HepG2 (cell line): ENCODE results near the gene HTR4.

Experiments used
- CEBPB ChIP-seq: IDR thresholded peaks from 2 replicates; pipeline ENCODE4 v1.6.1; 2011; ENCODE audit warnings: low read depth, low read length, improper control_type of control experiment, borderline replicate concordance
- ETV5 ChIP-seq: IDR thresholded peaks from 2 replicates; pipeline ENCODE4 v1.6.1; 2018; ENCODE audit warnings: missing biosample characterization, missing genetic modification reagents, inconsistent platforms, borderline replicate concordance
- EZH2 ChIP-seq: conservative IDR thresholded peaks from 2 replicates; pipeline ENCODE4 v1.6.1; 2012; ENCODE audit warnings: mild to moderate bottlenecking, low read depth, low read length, moderate library complexity
- FOXK1 ChIP-seq: sonication (generic); formaldehyde crosslinking; IDR thresholded peaks from 2 replicates; pipeline ENCODE4 v1.4.0; 2020; ENCODE audit warnings: low read depth, missing genetic modification reagents, borderline replicate concordance
- NAIF1 ChIP-seq: sonication (generic); formaldehyde crosslinking; IDR thresholded peaks from 2 replicates; pipeline ENCODE4 v1.5.0; 2020; ENCODE audit warnings: mild to moderate bottlenecking, missing genetic modification reagents, borderline replicate concordance
- RFX5 ChIP-seq: IDR thresholded peaks from 2 replicates; pipeline ENCODE4 v1.6.1; 2011; ENCODE audit warnings: low read depth, low read length, improper control_type of control experiment
- ZNF44 ChIP-seq: sonication (generic); formaldehyde crosslinking; IDR thresholded peaks from 2 replicates; pipeline ENCODE4 v1.5.1; 2020; ENCODE audit warnings: mild to moderate bottlenecking, missing genetic modification reagents
- ZSCAN29 ChIP-seq: sonication (generic); formaldehyde crosslinking; conservative IDR thresholded peaks from 2 replicates; pipeline ENCODE4 v1.4.0; 2020; ENCODE audit warnings: mild to moderate bottlenecking, missing genetic modification reagents
- TF ChIP-seq, protein P1 (sequence below): sonication (generic); formaldehyde crosslinking; IDR thresholded peaks from 2 replicates; pipeline ENCODE4 v1.4.0; 2020; ENCODE audit warnings: mild to moderate bottlenecking, missing genetic modification reagents
- TF ChIP-seq, protein P2 (sequence below): sonication (generic); formaldehyde crosslinking; IDR thresholded peaks from 2 replicates; pipeline ENCODE4 v1.5.0; 2020; ENCODE audit warnings: mild to moderate bottlenecking, missing genetic modification reagents, moderate library complexity
- TF ChIP-seq, protein P3 (sequence below): sonication (generic); formaldehyde crosslinking; IDR thresholded peaks from 2 replicates; pipeline ENCODE4 v1.8.1; 2023; ENCODE audit warnings: mild to moderate bottlenecking, missing genetic modification reagents, borderline replicate concordance
- TF ChIP-seq, protein P4 (sequence below): sonication (generic); formaldehyde crosslinking; IDR thresholded peaks from one replicate; pipeline ENCODE4 v1.5.1; 2020; ENCODE audit warnings: mild to moderate bottlenecking, missing genetic modification reagents; ENCODE audit errors: not compliant biosample characterization
- TF ChIP-seq, protein P5 (sequence below): sonication (generic); formaldehyde crosslinking; IDR thresholded peaks from 2 replicates; pipeline ENCODE4 v1.9.0; 2021; ENCODE audit warnings: missing genetic modification reagents, mild to moderate bottlenecking, borderline replicate concordance

DNA sequence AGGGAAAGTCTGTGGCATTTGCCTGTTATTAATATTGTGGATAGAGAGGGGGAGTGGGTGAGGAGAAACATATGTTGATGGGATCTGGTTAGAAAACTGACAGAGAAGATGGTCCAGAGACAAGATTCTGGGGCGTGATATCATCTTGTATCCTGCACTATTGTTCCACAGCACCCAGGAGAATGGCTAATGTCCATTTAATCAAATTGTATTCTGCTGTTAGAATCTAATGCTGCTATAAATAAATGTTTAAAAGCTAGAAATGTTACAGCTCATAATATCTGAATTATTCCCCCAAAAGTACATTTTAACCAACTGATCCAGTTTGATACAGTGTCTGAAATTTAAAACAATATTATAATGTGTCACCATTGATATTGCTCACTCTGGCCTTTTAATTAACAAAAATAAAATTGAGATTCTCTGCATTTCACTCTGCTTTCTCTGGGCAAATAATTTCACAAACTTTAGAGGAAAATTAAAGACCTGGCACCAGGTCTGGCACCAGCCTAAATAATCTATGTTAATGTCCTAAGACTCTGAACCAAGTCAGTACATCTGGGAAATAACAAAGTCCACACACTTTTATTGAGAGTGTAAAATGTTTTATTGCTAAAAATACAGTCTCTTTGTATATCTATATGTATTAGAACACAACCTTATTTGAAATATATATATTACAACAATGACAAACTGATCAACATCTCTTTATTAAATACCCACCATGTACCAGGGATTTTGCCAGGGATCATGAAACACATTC, 18.8 kb downstream of the HTR4 start:
- TF ChIP-seq ZSCAN29 (CRISPR knock-in tag) (no peak), ETV5 (CRISPR knock-in tag) (no peak), FOXK1 (CRISPR knock-in tag) (no peak), NAIF1 (CRISPR knock-in tag) (no peak), ZNF44 (CRISPR knock-in tag) (no peak), RFX5 (no peak), EZH2 (no peak), CEBPB (no peak)
- TF ChIP-seq, protein P1, sequence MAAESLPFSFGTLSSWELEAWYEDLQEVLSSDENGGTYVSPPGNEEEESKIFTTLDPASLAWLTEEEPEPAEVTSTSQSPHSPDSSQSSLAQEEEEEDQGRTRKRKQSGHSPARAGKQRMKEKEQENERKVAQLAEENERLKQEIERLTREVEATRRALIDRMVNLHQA = no peak
- TF ChIP-seq, protein P2, sequence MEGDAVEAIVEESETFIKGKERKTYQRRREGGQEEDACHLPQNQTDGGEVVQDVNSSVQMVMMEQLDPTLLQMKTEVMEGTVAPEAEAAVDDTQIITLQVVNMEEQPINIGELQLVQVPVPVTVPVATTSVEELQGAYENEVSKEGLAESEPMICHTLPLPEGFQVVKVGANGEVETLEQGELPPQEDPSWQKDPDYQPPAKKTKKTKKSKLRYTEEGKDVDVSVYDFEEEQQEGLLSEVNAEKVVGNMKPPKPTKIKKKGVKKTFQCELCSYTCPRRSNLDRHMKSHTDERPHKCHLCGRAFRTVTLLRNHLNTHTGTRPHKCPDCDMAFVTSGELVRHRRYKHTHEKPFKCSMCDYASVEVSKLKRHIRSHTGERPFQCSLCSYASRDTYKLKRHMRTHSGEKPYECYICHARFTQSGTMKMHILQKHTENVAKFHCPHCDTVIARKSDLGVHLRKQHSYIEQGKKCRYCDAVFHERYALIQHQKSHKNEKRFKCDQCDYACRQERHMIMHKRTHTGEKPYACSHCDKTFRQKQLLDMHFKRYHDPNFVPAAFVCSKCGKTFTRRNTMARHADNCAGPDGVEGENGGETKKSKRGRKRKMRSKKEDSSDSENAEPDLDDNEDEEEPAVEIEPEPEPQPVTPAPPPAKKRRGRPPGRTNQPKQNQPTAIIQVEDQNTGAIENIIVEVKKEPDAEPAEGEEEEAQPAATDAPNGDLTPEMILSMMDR = no peak
- TF ChIP-seq, protein P3, sequence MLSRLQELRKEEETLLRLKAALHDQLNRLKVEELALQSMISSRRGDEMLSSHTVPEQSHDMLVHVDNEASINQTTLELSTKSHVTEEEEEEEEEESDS = no peak
- TF ChIP-seq, protein P4, sequence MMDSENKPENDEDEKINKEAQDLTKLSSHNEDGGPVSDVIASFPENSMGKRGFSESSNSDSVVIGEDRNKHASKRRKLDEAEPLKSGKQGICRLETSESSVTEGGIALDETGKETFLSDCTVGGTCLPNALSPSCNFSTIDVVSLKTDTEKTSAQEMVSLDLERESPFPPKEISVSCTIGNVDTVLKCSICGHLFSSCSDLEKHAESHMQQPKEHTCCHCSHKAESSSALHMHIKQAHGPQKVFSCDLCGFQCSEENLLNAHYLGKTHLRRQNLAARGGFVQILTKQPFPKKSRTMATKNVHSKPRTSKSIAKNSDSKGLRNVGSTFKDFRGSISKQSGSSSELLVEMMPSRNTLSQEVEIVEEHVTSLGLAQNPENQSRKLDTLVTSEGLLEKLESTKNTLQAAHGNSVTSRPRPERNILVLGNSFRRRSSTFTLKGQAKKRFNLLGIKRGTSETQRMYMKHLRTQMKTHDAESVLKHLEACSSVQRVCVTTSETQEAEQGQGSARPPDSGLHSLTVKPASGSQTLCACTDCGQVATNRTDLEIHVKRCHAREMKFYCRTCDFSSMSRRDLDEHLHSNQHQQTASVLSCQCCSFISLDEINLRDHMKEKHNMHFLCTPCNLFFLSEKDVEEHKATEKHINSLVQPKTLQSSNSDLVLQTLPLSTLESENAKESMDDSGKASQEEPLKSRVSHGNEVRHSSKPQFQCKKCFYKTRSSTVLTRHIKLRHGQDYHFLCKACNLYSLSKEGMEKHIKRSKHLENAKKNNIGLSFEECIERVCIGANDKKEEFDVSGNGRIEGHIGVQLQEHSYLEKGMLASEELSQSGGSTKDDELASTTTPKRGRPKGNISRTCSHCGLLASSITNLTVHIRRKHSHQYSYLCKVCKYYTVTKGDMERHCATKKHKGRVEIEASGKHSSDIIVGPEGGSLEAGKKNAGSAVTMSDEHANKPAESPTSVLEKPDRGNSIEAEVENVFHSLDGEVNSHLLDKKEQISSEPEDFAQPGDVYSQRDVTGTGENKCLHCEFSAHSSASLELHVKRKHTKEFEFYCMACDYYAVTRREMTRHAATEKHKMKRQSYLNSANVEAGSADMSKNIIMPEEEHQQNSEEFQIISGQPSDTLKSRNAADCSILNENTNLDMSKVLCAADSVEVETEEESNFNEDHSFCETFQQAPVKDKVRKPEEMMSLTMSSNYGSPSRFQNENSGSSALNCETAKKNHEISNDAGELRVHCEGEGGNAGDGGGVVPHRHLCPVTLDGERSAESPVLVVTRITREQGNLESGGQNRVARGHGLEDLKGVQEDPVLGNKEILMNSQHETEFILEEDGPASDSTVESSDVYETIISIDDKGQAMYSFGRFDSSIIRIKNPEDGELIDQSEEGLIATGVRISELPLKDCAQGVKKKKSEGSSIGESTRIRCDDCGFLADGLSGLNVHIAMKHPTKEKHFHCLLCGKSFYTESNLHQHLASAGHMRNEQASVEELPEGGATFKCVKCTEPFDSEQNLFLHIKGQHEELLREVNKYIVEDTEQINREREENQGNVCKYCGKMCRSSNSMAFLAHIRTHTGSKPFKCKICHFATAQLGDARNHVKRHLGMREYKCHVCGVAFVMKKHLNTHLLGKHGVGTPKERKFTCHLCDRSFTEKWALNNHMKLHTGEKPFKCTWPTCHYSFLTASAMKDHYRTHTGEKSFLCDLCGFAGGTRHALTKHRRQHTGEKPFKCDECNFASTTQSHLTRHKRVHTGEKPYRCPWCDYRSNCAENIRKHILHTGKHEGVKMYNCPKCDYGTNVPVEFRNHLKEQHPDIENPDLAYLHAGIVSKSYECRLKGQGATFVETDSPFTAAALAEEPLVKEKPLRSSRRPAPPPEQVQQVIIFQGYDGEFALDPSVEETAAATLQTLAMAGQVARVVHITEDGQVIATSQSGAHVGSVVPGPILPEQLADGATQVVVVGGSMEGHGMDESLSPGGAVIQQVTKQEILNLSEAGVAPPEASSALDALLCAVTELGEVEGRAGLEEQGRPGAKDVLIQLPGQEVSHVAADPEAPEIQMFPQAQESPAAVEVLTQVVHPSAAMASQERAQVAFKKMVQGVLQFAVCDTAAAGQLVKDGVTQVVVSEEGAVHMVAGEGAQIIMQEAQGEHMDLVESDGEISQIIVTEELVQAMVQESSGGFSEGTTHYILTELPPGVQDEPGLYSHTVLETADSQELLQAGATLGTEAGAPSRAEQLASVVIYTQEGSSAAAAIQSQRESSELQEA (CRISPR knock-in tag) = no peak
- TF ChIP-seq, protein P5, sequence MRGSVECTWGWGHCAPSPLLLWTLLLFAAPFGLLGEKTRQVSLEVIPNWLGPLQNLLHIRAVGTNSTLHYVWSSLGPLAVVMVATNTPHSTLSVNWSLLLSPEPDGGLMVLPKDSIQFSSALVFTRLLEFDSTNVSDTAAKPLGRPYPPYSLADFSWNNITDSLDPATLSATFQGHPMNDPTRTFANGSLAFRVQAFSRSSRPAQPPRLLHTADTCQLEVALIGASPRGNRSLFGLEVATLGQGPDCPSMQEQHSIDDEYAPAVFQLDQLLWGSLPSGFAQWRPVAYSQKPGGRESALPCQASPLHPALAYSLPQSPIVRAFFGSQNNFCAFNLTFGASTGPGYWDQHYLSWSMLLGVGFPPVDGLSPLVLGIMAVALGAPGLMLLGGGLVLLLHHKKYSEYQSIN (CRISPR knock-in tag) = no peak
